Stomach (tissue), 9 donors: ENCODE results near the gene SCYGR4. TPM values are rescaled to one million over a fixed set of nuclear protein-coding genes. Genes with fewer than 3 reads are reported as not detected.

ENCODE experiments used
- DNase-seq, 2 donors: peaks; one replicate each; pipeline versions ENCODE4 v3.0.0 to v3.0.0-alpha.2; 2013 to 2019
- H3K27ac ChIP-seq, 5 donors: fragments of 200-600 bp in 4 of 5; sonication (generic) in 4 of 5; one replicate each; pipeline ENCODE4 v1.5.1; 2013 to 2019; ENCODE audit warnings: mild to moderate bottlenecking in 1 of 5, moderate library complexity in 1 of 5
- H3K27me3 ChIP-seq, 3 donors: fragments of 200-600 bp; sonication (generic); one replicate each; pipeline ENCODE4 v1.5.1; 2017 to 2019; ENCODE audit warnings: mixed run types in 1 of 3
- H3K36me3 ChIP-seq, 4 donors: fragments of 200-600 bp; sonication (generic); 1 replicate in 3 of 4; 2 replicates in 1 of 4; pipeline ENCODE4 v1.5.1; 2016 to 2019
- H3K4me1 ChIP-seq, 4 donors: fragments of 200-600 bp; sonication (generic); one replicate each; pipeline ENCODE4 v1.5.1; 2016 to 2019
- H3K4me3 ChIP-seq, 4 donors: fragments of 200-600 bp; sonication (generic) in 3 of 4; one replicate each; pipeline ENCODE4 v1.5.1; 2016 to 2019; ENCODE audit warnings: mild to moderate bottlenecking in 1 of 4
- H3K9me3 ChIP-seq, 4 donors: fragments of 200-600 bp; sonication (generic); one replicate each; pipeline ENCODE4 v1.5.1; 2016 to 2019
- CTCF ChIP-seq, 7 experiments: fragments of 450-650 bp in 4 of 7; fragments of 200-600 bp in 3 of 7; sonication (generic) in 3 of 7; IDR thresholded peaks; one replicate each; pipeline ENCODE4 v1.5.1; 2016 to 2019; ENCODE audit warnings: antibody characterized with exemption in 7 of 7, control low read depth in 2 of 7, mild to moderate bottlenecking in 1 of 7
- EP300 ChIP-seq: sonication (generic); formaldehyde crosslinking; IDR thresholded peaks from one replicate; pipeline ENCODE4 v1.6.1; 2017; ENCODE audit warnings: antibody characterized with exemption
- POLR2A ChIP-seq, 4 donors: fragments of 450-650 bp; IDR thresholded peaks; one replicate each; pipeline ENCODE4 v1.6.1; 2016; ENCODE audit warnings: antibody characterized with exemption in 4 of 4, control low read depth in 2 of 4, mild to moderate bottlenecking in 1 of 4, moderate library complexity in 1 of 4
- POLR2AphosphoS5 ChIP-seq, 3 donors: sonication (generic); formaldehyde crosslinking; IDR thresholded peaks; one replicate each; pipeline ENCODE4 v1.6.1; 2016; ENCODE audit warnings: antibody characterized with exemption in 3 of 3
- WGBS, 5 donors: extraction: QIAGEN DNeasy Blood & Tissue Kit in 3 of 5; methylation state at CpG; one replicate each; pipeline versions ENCODE4 v1.1.5 to v1.1.7; 2013 to 2018; 5-methylcytosine and 5-hydroxymethylcytosine counted together
- intact Hi-C: fragments of 100-400 bp; cut with DNase I; formaldehyde crosslinking; loops from one replicate; pipeline ENCODE4 v1.15.1; 2023; ENCODE audit warnings: low total_unique reads
- polyA plus RNA-seq, 3 donors: library from polyadenylated mRNA; stranded (reverse); fragments of 200-250 nt; gene quantifications; one replicate each; pipeline ENCODE4 v1.2.3, GENCODE V29; 2013
- total RNA-seq, 5 donors: library from RNA; depleted of rRNA; stranded (reverse); fragments of >200 nt; gene quantifications; one replicate each; pipeline versions ENCODE4 v1.1.0 to v1.2.3, GENCODE V29; 2014 to 2016
- donor health status: healthy with polysubstance abuse.
- donor health status: Bipolar disorder and iron deficiency.
- donor health status: healthy.

SCYGR4 gene
- total and polyA plus RNA-seq, 8 donors, result not detected

- no peaks in the 10 kb centered on the region for H3K4me1 ChIP-seq
- H3K9me3 ChIP-seq, result no peaks in the 10 kb centered on the region
- no peak for DNase-seq
- peaks cover 0 to 19% (median 0%) of the 10 kb centered on the region in 3 donors for H3K27me3 ChIP-seq
- TF ChIP-seq EP300 (no peak), POLR2A (IDR thresholded peaks at IDR 0.05) (no peak), CTCF (IDR thresholded peaks at IDR 0.05) (no peak), POLR2AphosphoS5 (IDR thresholded peaks at IDR 0.05) (no peak)
- intact Hi-C loops, result no loop called here
- WGBS, 5 donors, result 44 to 60% (median 53%) methylated on average over 4 of the region's 4 CpGs
- no peak overlapping the region for H3K4me3 ChIP-seq
- H3K27ac ChIP-seq, result no peak overlapping the region
- H3K36me3 ChIP-seq, result no peaks in the 10 kb centered on the region
Observed at GRCh38 chr2:227616631-227617030, 667 bp upstream of the SCYGR4 start.

- H3K4me3 ChIP-seq, result no peak overlapping the region
- TF ChIP-seq POLR2A (IDR thresholded peaks at IDR 0.05) (no peak), EP300 (no peak), POLR2AphosphoS5 (IDR thresholded peaks at IDR 0.05) (no peak), CTCF (IDR thresholded peaks at IDR 0.05) (no peak)
- no peaks in the 10 kb centered on the region for H3K9me3 ChIP-seq
- no peak overlapping the region for H3K27ac ChIP-seq
- no peaks in the 10 kb centered on the region for H3K4me1 ChIP-seq
- no peaks in the 10 kb centered on the region for H3K27me3 ChIP-seq
- intact Hi-C loops, result no loop called here
- no peaks in the 10 kb centered on the region for H3K36me3 ChIP-seq
- DNase-seq, result no peak
Observed at GRCh38 chr2:227623226-227623625, 5.9 kb downstream of the SCYGR4 start.

DNA sequence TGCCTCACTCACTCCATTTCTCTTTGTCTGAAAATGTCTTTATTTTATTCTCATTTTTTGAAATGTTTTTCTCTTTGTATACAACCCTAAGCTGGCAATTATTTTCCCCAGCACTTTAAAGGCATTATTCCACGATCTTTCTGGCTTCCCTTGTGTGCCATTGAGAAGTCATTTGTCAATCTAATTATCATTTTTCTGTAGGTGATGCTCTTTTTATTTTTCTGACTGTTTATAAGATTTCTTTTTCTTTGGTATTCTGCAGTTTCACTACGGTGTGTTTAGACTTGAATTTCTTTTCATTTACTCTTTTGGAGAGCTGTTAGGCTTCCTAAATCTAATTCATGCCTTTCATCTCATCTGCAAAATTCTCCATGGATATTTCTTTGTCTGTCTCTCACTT is 8.1 kb downstream of the SCYGR4 start:
- Histone ChIP-seq H3K4me3 (no peak overlapping the region), H3K4me1 (no peaks in the 10 kb centered on the region), H3K27ac (no peak overlapping the region), H3K9me3 (no peaks in the 10 kb centered on the region), H3K36me3 (no peaks in the 10 kb centered on the region), H3K27me3 (peaks cover 0 to 7% (median 0%) of the 10 kb centered on the region in 3 donors)
- no peak for DNase-seq
- TF ChIP-seq EP300 (no peak), POLR2AphosphoS5 (IDR thresholded peaks at IDR 0.05) (no peak)
- 47 to 70% (median 57%) methylated on average over 2 of the region's 2 CpGs for WGBS, 5 donors
- intact Hi-C loops, result no loop called here

- intact Hi-C loops, result no loop called here
- no peaks in the 10 kb centered on the region for H3K9me3 ChIP-seq
- H3K27ac ChIP-seq, result no peak overlapping the region
- H3K4me3 ChIP-seq, result no peak overlapping the region
- no peak for TF ChIP-seq POLR2AphosphoS5 (IDR thresholded peaks at IDR 0.05)
- TF ChIP-seq EP300, result no peak
- no peak for TF ChIP-seq CTCF (IDR thresholded peaks at IDR 0.05)
- TF ChIP-seq POLR2A (IDR thresholded peaks at IDR 0.05), result no peak
- H3K4me1 ChIP-seq, result no peaks in the 10 kb centered on the region
- H3K27me3 ChIP-seq, result peaks cover 0 to 13% (median 0%) of the 10 kb centered on the region in 3 donors
- no peak for DNase-seq
- 90 to 97% (median 91%) methylated on average over 10 of the region's 10 CpGs for WGBS, 5 donors
- no peaks in the 10 kb centered on the region for H3K36me3 ChIP-seq
Observed at GRCh38 chr2:227626580-227627151, 9.4 kb downstream of the SCYGR4 start.

GRCh38 chr2:227627769-227628168 is 10.5 kb downstream of the SCYGR4 start:
- intact Hi-C loops, result no loop called here
- Histone ChIP-seq H3K4me3 (no peak overlapping the region), H3K36me3 (no peaks in the 10 kb centered on the region), H3K27me3 (peaks cover 0 to 13% (median 0%) of the 10 kb centered on the region in 3 donors), H3K9me3 (no peaks in the 10 kb centered on the region), H3K27ac (no peak overlapping the region), H3K4me1 (no peaks in the 10 kb centered on the region)
- whole genome bisulfite sequencing, 5 donors, result 73 to 86% (median 85%) methylated on average over 3 of the region's 3 CpGs
- DNase-seq, result no peak
- TF ChIP-seq POLR2AphosphoS5 (IDR thresholded peaks at IDR 0.05), result no peak
- no peak for TF ChIP-seq CTCF (IDR thresholded peaks at IDR 0.05)
- TF ChIP-seq POLR2A (IDR thresholded peaks at IDR 0.05), result no peak
- no peak for TF ChIP-seq EP300
